LHCN-M2 (cell line): ENCODE measurements around the gene NCAPH2. TPM values are rescaled to one million over a fixed set of nuclear protein-coding genes. Genes with fewer than 3 reads are reported as not detected.

Source experiments
- DNase-seq: peaks from one replicate; pipeline ENCODE4 v3.0.0-alpha.2; 2012; ENCODE audit warnings: low read depth
- total RNA-seq: library from RNA; depleted of rRNA; stranded (reverse); fragments of >200 nt; gene quantifications from 2 replicates; pipeline ENCODE4 v1.2.3, GENCODE V29; 2014

The NCAPH2 gene
- total RNA-seq, 1 experiment from 2014 or later, result 72.1 TPM

DNA sequence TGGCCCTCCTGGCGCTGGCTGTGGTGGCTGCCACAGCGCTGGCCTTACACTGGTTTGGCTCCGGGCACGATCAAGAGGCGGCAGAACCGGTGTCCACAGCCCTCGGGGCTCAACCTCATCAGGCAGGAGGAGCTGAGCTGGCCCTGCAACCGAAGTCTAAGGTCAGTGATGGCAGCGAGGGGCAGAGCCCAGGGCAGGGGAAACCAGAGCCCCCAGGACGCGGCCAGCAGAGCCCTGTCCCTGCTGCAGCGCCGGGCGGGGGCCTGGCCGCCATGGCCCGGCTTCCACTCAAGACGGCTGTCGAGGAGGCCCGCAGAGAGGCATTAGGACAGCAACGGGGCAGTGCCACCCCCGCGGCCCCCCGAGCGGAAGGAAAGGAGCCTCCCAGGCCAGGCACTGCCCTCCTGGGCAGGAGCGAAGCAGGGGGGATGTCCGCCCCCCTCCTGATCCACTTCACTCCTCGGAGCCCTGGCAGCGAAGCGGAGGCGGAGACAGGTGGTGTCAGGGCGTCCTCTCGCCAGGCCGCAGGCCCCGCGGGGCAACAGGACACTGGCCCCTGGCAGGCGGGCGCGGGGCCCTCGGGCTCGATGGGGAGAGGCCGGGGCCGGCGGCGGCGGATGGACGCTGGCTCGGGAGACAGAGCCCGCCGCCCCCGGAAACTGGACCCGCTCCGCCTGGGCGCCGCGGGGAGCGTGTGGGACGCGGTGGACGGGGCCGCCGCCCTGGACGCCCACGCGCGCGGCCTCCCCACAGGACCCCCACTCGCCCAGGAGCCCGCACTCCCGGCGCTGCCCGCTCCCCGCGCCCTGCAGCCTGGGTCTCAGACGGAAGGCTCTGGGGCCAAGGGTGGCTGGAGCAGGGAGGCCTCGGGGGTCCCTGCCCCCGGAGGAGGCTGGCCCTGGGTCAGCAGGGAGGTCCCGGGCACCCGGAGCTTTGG lies 38.6 kb downstream of the NCAPH2 start:
- no peak for DNase-seq

DNA sequence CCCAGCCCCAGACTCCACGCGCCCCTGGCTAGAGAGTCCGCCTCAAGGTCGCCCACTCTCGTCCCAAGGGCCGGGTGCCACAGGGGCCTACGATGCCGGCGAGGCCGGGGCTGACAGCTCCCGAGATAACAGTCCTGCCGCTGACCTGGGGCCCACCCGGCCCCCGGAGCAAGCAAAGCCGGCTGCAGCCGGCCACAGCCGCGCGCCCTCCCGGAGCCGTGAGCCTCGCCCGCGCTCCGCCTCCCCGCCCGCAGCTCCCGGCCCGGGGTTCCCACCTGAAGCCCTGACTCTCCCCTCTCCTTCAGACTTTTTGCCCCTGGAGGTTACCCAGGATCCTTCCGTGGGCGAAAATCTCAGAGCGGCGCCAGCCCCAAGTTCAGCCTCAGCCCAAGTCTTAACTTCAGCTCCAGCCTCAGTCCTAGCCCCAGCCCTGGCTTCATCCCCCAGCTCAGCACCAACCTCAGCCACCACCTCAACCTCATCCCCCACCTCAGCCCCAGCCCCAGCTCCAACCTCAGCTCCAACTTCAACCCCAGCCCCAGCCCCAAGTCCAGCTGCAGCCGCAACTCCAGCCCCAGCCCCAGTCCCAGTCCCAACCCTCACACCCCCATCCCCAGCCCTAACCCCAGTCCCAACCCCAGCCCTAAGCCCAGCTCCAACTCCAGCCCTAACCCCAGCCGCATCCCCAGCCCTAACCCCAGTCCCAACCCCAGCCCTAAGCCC lies 39.4 kb downstream of the NCAPH2 start:
- no peak for DNase-seq

DNA sequence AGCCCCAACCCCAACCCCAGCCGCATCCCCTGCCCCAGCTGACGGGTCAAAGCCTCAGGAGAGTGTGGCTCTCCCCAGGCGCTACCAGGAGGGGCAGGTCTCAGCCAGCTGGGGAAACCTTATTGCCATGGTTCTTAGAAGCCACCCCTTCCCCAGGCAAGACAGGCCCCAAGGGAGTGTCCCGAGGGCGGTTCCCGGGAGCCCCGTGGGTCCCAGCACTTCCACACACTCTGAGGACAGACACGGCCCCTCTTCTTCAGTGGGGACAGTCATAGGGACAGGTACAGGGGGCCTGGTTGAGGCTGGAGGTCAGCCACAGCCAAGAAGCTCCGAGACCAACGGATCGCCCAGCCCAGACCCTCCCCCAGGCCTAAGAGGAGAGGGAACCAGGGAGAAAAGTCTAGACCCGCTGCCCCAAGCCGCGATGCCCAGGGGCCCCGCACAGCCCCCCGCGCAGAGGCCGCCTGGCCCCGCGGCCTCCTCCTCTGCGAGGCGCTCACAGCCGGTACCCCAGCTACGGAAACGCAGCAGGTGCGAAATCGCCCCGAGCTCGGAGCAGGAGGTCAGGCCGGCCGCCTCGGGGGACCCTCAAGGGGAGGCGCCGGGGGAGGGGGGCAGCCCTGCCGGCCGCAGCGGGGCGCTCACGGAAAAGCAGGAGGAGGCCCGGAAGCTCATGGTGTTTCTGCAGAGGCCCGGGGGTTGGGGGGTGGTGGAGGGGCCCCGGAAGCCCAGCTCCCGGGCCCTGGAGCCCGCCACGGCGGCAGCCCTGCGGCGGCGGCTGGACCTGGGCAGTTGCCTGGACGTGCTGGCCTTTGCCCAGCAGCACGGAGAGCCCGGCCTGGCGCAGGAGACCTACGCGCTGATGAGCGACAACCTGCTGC lies 40.3 kb downstream of the NCAPH2 start:
- DNase-seq, result no peak

DNA sequence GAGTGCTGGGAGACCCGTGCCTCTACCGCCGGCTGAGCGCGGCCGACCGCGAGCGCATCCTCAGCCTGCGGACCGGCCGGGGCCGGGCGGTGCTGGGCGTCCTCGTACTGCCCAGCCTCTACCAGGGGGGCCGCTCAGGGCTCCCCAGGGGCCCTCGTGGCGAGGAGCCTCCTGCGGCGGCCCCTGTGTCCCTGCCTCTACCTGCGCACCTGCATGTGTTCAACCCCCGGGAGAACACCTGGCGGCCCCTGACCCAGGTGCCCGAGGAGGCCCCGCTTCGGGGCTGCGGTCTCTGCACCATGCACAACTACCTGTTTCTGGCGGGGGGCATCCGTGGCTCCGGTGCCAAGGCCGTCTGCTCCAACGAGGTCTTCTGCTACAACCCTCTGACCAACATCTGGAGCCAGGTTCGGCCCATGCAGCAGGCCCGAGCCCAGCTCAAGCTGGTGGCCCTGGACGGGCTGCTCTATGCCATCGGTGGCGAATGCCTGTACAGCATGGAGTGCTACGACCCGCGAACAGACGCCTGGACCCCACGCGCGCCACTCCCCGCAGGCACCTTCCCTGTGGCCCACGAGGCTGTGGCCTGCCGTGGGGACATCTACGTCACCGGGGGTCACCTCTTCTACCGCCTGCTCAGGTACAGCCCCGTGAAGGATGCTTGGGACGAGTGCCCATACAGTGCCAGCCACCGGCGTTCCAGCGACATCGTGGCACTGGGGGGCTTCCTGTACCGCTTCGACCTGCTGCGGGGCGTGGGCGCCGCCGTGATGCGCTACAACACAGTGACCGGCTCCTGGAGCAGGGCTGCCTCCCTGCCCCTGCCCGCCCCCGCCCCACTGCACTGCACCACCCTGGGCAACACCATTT lies 41.1 kb downstream of the NCAPH2 start:
- DNase-seq, result no peak

DNA sequence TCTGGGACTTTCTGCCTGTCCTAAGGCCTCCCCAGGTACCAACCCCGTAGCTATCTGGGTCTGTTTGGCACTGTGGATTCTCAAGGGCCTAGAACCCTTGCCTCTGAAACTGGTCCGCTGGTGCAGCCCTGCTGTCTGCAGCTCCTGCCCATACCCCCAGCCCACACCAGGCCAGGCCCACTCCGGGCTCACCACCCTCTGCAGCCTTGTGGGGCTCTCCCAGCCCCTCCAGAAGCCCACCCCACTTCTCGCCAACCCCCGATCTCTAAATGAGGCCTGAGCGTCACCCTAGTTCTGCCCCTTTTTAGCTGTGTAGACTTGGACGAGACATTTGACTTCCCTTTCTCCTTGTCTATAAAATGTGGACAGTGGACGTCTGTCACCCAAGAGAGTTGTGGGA lies 42.4 kb downstream of the NCAPH2 start:
- DNase-seq, result no peak

DNA sequence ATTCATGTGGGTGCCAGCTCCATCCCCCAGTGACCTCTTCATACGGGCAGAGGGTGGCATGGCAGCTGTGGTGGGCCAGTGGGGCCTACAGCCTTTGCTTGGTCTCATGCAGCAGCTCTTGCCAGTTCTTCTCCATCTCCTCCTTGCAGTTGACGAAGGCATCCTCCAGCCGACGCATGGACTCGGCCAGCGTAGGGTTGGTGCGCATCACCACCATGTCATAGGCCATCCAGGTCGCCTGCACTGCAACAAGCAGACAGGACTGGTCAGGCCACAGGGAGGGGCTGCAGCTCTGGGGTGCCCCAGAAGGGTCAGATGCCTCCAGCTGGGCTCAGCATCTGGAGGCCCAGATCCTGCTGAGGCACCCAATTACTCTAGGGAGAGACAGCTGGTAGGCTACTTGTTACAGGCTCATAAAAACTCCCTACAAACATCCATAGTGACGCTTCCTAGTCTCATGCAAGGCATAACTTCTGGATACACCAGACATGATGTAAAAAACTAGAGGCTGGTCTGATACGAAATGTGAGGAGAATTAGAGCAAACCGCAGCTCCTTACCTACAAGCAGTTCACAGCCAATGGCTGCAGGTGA lies 43.2 kb downstream of the NCAPH2 start:
- DNase-seq, result no peak

DNA sequence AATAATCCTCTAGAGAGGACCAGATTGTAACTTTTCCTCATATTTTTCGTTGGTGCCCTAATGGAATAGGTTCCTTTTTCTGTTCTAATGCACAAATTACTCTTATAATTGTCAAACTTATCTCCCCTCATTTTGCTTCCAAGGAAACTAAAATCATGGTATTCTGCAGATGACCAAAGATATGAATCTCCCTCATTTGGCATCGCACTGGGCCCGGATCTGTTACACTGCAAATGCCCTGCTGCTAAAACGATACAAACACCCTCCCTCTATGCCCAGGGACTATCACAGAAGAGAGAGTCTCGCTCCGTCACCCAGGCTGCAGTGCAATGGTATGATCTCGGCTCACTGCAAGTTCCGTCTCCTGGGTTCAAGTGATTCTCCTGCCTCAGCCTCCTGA lies 45.3 kb downstream of the NCAPH2 start:
- DNase-seq, result no peak

DNA sequence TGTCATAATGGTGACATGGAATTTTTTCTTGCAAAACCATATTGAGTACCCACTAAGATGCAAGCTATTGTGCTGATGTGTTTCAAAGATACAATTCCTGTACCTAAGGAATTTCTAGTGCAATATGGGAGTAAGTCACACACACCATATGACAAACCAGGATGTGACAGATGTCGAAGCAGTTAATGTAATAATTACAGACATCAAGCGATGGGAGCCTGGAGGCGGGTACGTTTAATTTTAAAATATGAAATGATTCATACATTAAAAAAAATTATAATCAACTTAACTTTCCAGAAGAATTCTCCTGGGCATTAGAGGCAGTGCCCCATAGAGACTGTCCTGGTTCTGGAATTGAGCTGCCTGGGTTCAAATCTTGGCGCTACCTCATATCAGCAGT lies 48.7 kb downstream of the NCAPH2 start:
- no peak for DNase-seq

DNA sequence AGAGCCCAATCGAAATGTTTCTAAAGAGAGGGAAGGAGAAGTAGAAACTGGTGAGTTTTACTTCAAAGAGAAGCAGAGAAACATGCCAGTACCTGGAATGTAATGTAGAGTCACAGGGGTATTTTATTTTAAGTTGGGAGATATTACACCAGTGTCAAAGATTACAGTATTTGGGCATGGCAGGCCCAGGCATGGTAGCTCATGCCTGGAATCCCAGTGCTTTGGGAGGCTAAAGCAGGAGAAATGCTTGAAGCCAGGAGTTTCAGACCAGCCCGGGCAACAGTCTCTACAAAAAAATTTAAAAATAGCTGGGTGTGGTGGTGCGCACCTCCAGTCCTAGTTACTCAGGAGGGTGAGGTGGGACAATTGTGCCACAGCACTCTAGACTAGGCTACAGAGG lies 52.0 kb downstream of the NCAPH2 start:
- DNase-seq, result no peak

DNA sequence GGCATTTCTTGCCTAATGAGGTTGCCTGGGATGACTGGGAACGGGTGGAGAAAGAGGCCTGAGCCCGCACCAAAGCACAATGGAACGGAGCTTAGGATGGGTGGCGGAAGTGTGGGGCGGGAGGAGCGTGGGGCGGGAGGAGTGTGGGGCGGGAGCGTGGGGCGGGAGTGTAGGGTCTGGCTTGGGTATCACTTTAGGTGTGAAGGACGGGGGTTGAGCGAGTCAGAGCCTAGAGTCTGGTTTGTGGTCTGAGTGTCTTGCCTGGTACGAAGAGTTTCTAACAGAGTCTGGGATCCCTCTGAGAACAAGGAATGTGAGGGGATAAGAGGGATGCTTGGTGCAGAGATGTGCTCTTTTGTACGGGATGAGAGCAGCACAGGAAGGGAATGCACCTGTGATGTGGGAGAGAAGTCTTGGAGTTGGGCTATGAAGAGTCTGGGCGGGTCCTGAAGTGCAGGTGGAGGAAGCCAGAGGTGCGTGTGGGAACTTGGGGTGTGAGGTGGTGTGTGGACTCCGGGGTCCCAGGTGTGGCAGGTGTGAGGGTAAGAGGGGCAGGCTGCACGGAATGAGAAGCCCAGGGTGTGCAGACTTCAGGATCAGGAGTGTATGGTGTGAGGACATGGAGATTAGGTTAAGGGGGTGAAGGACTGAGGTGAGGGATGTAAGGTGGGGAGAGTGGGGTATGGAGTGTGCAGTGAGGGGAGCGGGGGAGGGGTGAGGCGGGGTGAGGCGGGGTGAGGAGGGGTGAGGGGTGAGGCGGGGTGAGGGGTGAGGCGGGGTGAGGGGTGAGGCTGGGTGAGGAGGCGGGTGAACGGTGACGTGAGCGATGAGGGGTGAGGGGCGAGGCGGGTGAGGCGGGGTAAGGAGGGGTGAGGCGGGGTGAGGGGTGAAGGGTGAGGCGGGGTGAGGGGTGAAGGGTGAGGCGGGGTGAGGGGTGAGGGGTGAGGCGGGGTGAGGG lies 53.7 kb downstream of the NCAPH2 start:
- DNase-seq, result no peak

DNA sequence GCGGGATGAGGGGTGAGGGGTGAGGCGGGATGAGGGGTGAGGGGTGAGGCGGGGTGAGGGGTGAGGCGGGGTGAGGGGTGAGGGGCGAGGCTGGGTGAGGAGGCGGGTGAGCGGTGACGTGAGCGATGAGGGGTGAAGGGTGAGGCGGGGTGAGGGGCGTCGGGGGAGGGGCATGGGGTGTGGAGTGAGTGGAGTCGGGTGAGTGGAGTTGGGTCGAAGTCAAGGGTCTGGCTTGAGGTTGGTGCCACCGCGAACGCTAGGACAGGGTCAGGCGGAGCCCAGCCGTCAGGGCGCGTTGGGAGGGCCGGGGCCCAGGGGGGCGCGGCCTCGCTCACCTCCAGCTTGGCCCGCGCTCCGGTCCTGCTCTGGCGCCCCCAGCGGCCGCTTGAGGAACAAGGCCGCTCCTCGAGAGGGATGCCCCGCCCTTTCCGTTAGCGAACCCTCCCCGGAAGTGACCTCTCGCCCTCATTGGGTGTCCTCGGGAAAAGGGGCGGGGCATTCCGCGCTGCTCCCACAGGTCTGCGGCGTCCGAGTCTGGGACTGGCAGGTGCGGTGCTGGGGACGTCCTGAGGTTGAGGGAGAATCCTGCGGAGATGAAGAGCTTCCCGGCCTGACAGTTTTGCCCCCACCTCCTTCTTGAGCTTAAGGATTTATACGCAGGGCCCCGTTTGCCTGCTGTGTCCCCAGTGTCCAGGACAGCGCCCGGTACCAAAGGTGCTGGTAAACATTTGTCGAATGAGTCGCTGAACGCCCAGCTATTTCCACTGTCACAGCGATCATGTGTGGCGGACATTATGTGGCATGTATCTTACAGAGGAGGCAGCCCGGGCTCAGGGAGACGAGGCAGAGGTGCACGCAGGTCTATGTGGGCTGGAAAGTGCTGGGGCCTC lies 54.7 kb downstream of the NCAPH2 start, which contains the start of gene SYCE3:
Gene SYCE3 (minus strand): TSS at position 397 of the 890 bp plus-strand sequence. CDS start 6,514 bp downstream, outside the sequence.
- DNase-seq, result peak; percentile 84

DNA sequence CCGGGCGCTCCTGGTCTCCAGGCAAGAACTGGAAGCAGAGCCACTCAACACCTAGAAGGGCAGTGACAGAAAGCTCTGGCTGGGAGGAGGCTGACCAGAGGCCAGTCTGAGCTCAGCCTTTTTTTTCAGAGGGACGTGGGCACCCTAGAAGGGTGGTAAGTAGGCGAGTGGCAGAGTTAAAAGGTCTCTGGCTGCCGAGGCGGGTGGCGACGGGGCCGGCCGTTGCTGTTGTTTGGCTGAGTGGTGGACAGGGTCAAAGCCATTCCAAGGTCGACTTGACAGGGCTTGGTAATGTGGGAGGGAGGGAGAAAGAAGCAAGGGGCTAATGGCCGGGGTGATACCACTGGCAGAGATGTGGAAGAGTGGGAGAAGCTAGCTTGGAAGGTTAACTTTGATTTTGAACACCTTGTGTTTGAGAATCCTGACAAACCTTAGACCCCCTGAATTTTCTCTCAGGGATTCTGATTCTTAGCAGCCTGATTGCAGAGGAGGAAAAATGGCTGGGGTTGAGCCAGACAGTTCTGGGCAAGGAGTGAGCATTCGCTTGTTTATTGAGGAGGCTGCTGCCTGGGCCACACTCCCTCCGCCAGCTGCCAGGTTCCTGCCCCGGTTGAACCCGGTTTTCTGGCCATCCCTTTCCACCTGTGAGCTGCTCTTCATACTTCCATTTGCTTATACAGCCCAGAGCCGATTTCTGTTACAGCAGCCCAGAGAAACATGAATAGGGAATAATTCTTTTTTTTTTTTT lies 55.6 kb downstream of the NCAPH2 start:
- DNase-seq, result no peak

DNA sequence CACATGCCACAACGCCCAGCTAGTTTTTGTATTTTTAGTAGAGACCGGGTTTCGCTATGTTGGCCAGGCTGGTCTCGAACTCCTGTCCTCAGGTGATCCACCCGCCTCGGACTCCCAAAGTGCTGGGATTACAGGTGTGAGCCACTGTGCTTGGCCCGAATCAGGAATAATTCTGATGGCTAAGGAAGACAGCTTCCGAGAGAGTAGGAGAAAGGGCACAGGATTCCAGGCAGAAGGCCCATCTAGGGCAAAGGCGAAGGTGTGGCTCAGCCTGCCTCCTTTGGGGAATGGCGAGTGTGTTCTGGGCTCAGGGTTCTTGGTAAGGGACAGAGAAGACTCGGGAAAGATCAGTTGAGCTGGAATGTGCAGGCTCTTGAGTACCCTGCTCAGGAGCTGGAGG lies 56.3 kb downstream of the NCAPH2 start:
- DNase-seq, result no peak

DNA sequence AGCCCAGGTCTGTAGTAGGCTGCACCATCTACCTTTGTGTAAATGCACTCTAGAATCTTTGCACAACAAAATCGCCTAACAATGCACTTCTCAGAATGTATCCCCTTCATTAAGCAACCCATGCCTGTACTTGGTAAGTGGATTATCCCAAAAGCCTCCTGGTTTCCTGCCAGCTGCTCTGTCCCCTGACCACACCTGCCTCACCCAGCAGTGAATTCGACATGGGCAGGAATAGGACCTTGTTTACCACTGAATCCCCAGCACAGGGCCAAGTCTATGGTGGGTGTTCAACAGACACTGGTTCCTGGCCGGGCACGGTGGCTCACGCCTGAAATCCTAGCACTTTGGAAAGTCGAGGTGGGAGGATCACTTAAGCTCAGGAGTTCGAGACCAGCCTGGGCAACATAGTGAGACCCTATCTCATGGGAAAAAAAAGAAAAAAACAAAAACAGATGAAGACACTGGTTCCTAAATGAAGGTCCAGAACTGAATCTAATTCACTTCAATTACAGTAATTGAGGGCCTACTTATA lies 59.8 kb downstream of the NCAPH2 start:
- no peak for DNase-seq

DNA sequence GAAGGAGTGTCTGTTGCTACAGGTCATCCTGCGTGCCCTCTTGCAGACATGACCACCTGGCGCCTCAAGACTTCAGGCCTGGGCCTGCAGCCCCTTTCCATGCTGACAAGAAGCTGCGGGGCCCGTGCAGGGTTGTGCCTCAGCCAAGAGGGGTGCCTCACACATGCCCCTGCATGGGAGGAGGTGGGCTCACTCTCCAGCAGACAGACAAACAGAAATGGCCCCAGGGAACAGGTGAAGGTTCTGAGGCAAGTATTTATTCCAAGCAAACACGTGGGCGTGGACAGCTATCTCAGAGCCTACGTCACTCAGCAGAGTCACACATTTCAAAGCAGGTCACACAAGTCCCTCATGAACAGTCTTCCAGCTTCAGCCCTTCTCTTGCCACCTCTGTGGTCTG lies 60.6 kb downstream of the NCAPH2 start:
- no peak for DNase-seq

DNA sequence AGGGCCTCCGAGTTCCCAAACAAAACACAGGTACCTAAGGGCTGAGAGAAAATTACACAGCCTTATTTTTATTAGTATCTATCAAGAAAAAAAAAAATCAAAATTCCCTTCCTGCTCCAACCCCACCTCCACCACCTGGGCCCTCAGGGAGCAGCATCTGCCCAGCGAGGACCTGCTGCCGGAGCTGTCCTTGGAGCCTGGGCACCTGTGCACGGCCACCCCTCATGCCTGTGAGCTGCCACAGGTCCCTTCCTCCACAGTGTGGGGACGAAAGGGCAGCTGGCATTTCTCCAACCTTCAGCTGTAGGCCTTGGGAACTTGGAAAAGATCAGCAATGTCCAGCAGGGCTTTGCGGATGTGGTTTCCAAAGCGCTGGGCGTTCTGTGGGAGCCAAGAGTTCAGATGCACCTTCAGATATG lies 61.0 kb downstream of the NCAPH2 start:
- DNase-seq, result no peak

DNA sequence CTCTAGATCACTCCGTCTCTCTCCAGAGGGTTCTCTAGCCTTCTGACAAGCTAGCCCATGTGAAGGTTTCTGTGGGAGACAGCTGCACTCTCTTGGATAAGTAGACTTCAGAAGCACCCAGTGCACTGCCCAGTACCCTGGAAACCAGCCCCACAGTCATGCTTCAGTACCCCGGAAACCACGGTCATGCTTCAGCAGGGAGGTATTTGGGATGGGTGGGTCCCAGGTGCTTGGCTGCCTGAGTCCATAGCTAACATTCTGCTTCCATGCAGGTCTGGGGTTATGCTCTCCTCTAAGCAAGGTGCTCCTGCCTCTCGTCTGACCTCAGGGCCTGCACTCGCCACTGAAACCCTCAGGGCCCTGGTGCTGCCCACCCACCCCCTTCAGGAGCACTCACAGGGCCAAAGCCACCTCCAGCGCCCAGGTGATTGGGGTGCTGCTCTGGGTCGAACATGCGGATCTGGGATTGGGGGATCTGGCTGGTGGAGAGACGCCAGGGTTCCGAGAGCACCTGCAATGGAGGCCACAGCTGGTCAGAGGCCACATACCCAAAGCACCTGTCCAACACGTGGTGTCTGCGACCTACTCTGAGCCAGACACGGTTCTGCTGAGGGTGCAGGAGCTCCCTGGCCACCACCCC lies 62.0 kb downstream of the NCAPH2 start:
- DNase-seq, result no peak
